H9 (cell line): ENCODE results near the gene POLK. TPM values are rescaled to one million over a fixed set of nuclear protein-coding genes. Genes with fewer than 3 reads are reported as not detected.

Source experiments
- DNase-seq: peaks from one replicate; pipeline ENCODE4 v3.0.0-alpha.2; 2017
- H2AFZ ChIP-seq: one replicate; pipeline ENCODE4 v1.6.1; 2013; ENCODE audit warnings: mild to moderate bottlenecking, low read length, control low read depth, moderate library complexity
- H2AK5ac ChIP-seq: 2 replicates; pipeline ENCODE4 v1.6.1; 2013; ENCODE audit warnings: low read length, control low read depth, mixed read lengths; ENCODE audit not compliant: insufficient read length
- H2BK120ac ChIP-seq: one replicate; pipeline ENCODE4 v1.6.1; 2013; ENCODE audit warnings: low read depth, mild to moderate bottlenecking, low read length, control low read depth, inconsistent platforms; ENCODE audit not compliant: poor library complexity, severe bottlenecking
- H2BK12ac ChIP-seq: 2 replicates; pipeline ENCODE4 v1.6.1; 2013; ENCODE audit warnings: low read length, control low read depth, mixed read lengths, low read depth; ENCODE audit not compliant: insufficient read length
- H2BK15ac ChIP-seq: 2 replicates; pipeline ENCODE4 v1.6.1; 2013; ENCODE audit warnings: low read depth, low read length, control low read depth
- H2BK20ac ChIP-seq: one replicate; pipeline ENCODE4 v1.6.1; 2013; ENCODE audit warnings: low read depth, mild to moderate bottlenecking, low read length, control low read depth, inconsistent platforms; ENCODE audit not compliant: poor library complexity, severe bottlenecking
- H2BK5ac ChIP-seq: 2 replicates; pipeline ENCODE4 v1.6.1; 2013; ENCODE audit warnings: low read length, control low read depth, mixed read lengths; ENCODE audit not compliant: insufficient read length
- H3K14ac ChIP-seq: 2 replicates; pipeline ENCODE4 v1.6.1; 2013; ENCODE audit warnings: low read length, control low read depth; ENCODE audit not compliant: insufficient read depth
- H3K18ac ChIP-seq: 2 replicates; pipeline ENCODE4 v1.6.1; 2013; ENCODE audit warnings: low read depth, mild to moderate bottlenecking, mixed read lengths, low read length, control low read depth; ENCODE audit not compliant: insufficient read length
- H3K23ac ChIP-seq: 2 replicates; pipeline ENCODE4 v1.6.1; 2013; ENCODE audit warnings: low read length, control low read depth, mixed read lengths, low read depth; ENCODE audit not compliant: insufficient read length
- H3K23me2 ChIP-seq: 2 replicates; pipeline ENCODE4 v1.6.1; 2013; ENCODE audit warnings: low read depth, mild to moderate bottlenecking, mixed read lengths, low read length, control low read depth; ENCODE audit not compliant: insufficient read length, poor library complexity, severe bottlenecking
- H3K27ac ChIP-seq: 2 replicates; pipeline ENCODE4 v1.5.1; 2013; ENCODE audit warnings: low read length, control low read depth, mixed read lengths, low read depth; ENCODE audit not compliant: insufficient read length
- H3K27me3 ChIP-seq: 2 replicates; pipeline ENCODE4 v1.6.1; 2013; ENCODE audit warnings: low read length, control low read depth, inconsistent platforms; ENCODE audit not compliant: insufficient read depth
- H3K4ac ChIP-seq: 2 replicates; pipeline ENCODE4 v1.6.1; 2013; ENCODE audit warnings: low read depth, mild to moderate bottlenecking, control low read depth, inconsistent platforms, low read length, moderate library complexity
- H3K4me1 ChIP-seq: 2 replicates; pipeline ENCODE4 v1.6.1; 2013; ENCODE audit warnings: low read length, control low read depth, inconsistent platforms; ENCODE audit not compliant: insufficient read depth
- H3K4me2 ChIP-seq: 2 replicates; pipeline ENCODE4 v1.6.1; 2013; ENCODE audit warnings: low read length, control low read depth, mixed read lengths; ENCODE audit not compliant: insufficient read length, insufficient read depth
- H3K56ac ChIP-seq: 2 replicates; pipeline ENCODE4 v1.6.1; 2013; ENCODE audit warnings: low read depth, mild to moderate bottlenecking, mixed read lengths, low read length, control low read depth; ENCODE audit not compliant: insufficient read length
- H3K79me1 ChIP-seq: 2 replicates; pipeline ENCODE4 v1.6.1; 2013; ENCODE audit warnings: low read depth, mild to moderate bottlenecking, moderate library complexity, low read length, control low read depth, inconsistent platforms; ENCODE audit not compliant: insufficient read depth, poor library complexity, severe bottlenecking
- H3K79me2 ChIP-seq: 2 replicates; pipeline ENCODE4 v1.6.1; 2013; ENCODE audit warnings: low read length, control low read depth, inconsistent platforms; ENCODE audit not compliant: insufficient read depth
- H3K9ac ChIP-seq: 2 replicates; pipeline ENCODE4 v1.6.1; 2013; ENCODE audit warnings: low read length, control low read depth, mixed read lengths; ENCODE audit not compliant: insufficient read length; ENCODE audit errors: extremely low read depth
- H3K9me3 ChIP-seq: one replicate; pipeline ENCODE4 v1.6.1; 2013; ENCODE audit warnings: low read depth, low read length, inconsistent platforms; ENCODE audit not compliant: control insufficient read depth
- H3T11ph ChIP-seq: one replicate; pipeline ENCODE4 v1.6.1; 2013; ENCODE audit warnings: mild to moderate bottlenecking, low read length, control low read depth, inconsistent platforms
- H4K20me1 ChIP-seq: one replicate; pipeline ENCODE4 v1.6.1; 2013; ENCODE audit not compliant: control insufficient read depth, insufficient read length, insufficient read depth
- H4K5ac ChIP-seq: 2 replicates; pipeline ENCODE4 v1.6.1; 2013; ENCODE audit warnings: low read depth, mild to moderate bottlenecking, mixed read lengths, low read length, control low read depth; ENCODE audit not compliant: insufficient read length
- H4K8ac ChIP-seq: replicated peaks from 2 replicates; pipeline ENCODE4 v1.6.1; 2013; ENCODE audit warnings: low read length, control low read depth, mixed read lengths, low read depth; ENCODE audit not compliant: insufficient read length
- H4K91ac ChIP-seq: 2 replicates; pipeline ENCODE4 v1.6.1; 2013; ENCODE audit warnings: low read depth, mild to moderate bottlenecking, moderate library complexity, mixed read lengths, low read length, control low read depth; ENCODE audit not compliant: insufficient read length
- H3K27ac Mint-ChIP-seq, 3 experiments: 2 replicates in 2 of 3; 3 replicates in 1 of 3; pipeline ENCODE4 v1.8.0; 2020 to 2021; ENCODE audit warnings: mixed read lengths in 3 of 3, mild to moderate bottlenecking in 1 of 3, moderate library complexity in 1 of 3
- H3K27me3 Mint-ChIP-seq: 2 replicates; pipeline ENCODE4 v1.8.0; 2021; ENCODE audit warnings: low read depth, mild to moderate bottlenecking, moderate library complexity, mixed read lengths
- H3K36me3 Mint-ChIP-seq, 3 experiments: 2 replicates in 2 of 3; 3 replicates in 1 of 3; pipeline ENCODE4 v1.8.0; 2020 to 2021; ENCODE audit warnings: low read depth in 3 of 3, mixed read lengths in 3 of 3; ENCODE audit not compliant: insufficient read depth in 1 of 3
- H3K4me1 Mint-ChIP-seq, 2 experiments: 2 replicates each; pipeline ENCODE4 v1.8.0; 2020; ENCODE audit warnings: mixed read lengths in 2 of 2
- H3K4me3 Mint-ChIP-seq, 2 experiments: 2 replicates in 1 of 2; 3 replicates in 1 of 2; pipeline ENCODE4 v1.8.0; 2020 to 2021; ENCODE audit warnings: mild to moderate bottlenecking in 2 of 2, mixed read lengths in 2 of 2, moderate library complexity in 1 of 2
- H3K9me3 Mint-ChIP-seq, 2 experiments: 2 replicates in 1 of 2; 3 replicates in 1 of 2; pipeline ENCODE4 v1.8.0; 2020; ENCODE audit warnings: mild to moderate bottlenecking in 2 of 2, mixed read lengths in 2 of 2, moderate library complexity in 1 of 2
- CTCF ChIP-seq: fragments of 200-600 bp; sonication (generic); conservative IDR thresholded peaks from 3 replicates; pipeline ENCODE4 v1.8.0; 2021; ENCODE audit warnings: antibody characterized with exemption, mild to moderate bottlenecking
- WGBS: extraction: QIAGEN DNeasy Blood & Tissue Kit; methylation state at CpG from one replicate; pipeline ENCODE4 v1.1.7; 2013; ENCODE audit warnings: missing lambda C conversion rate, low lambda C conversion rate, mixed read lengths; ENCODE audit not compliant: insufficient read length; ENCODE audit errors: extremely low coverage; 5-methylcytosine and 5-hydroxymethylcytosine counted together
- long read RNA-seq: library from polyadenylated mRNA; unstranded; transcript quantifications from one replicate; pipeline ENCODE4 v2.0.0, GENCODE V29; 2020
- total RNA-seq: library from RNA; stranded (reverse); gene quantifications from 2 replicates; pipeline ENCODE4 v1.2.1, GENCODE V29; 2021

Gene POLK
- total RNA-seq, result 7.6 and 9.9 TPM in 2 replicates
- long read RNA-seq, full-length matches to known transcripts, result 6 of 22 reads
- long read RNA-seq, partial matches to known transcripts, result 5 of 22 reads
- long read RNA-seq, other reads (novel, unspliced or antisense), result 11 of 22 reads

- Histone ChIP-seq H4K5ac (no peak within 1 kb of the TSS), H3K27me3 (no peaks in the 10 kb centered on the region), H3K23me2 (peaks cover 5% of the 10 kb centered on the region), H3K56ac (no peak within 1 kb of the TSS), H2BK5ac (no peak within 1 kb of the TSS), H2AFZ (no peak within 1 kb of the TSS), H3K79me1 (no peaks in the 10 kb centered on the region), H3K79me2 (peaks cover 7% of the 10 kb centered on the region; the same call in 1 of the 2 replicates), H3K9me3 (no peaks in the 10 kb centered on the region), H3K14ac (peak within 1 kb of the TSS; percentile 59; the same call in 1 of the 2 replicates), H4K20me1 (no peaks in the 10 kb centered on the region), H2AK5ac (no peak within 1 kb of the TSS), H4K8ac (no peak within 1 kb of the TSS), H2BK120ac (no peak within 1 kb of the TSS), H3K4me1 (no peaks in the 10 kb centered on the region), H2BK12ac (no peak within 1 kb of the TSS), H3T11ph (no peak within 1 kb of the TSS), H3K27ac (no peak within 1 kb of the TSS), H4K91ac (no peak within 1 kb of the TSS), H2BK15ac (no peak within 1 kb of the TSS; the same call in 1 of the 2 replicates), H2BK20ac (no peak within 1 kb of the TSS), H3K9ac (peak within 1 kb of the TSS; percentile 80), H3K18ac (peak within 1 kb of the TSS; percentile 63), H3K4ac (no peak within 1 kb of the TSS), H3K4me2 (peak within 1 kb of the TSS; percentile 99), H3K23ac (no peak within 1 kb of the TSS)
- no CpG with 5 or more reads among the region's 71 CpGs for WGBS
- peaks cover 19 to 23% of the 10 kb centered on the region in 2 experiments for H3K4me1 Mint-ChIP-seq
- peaks cover 2 to 8% (median 4%) of the 10 kb centered on the region in 3 experiments; a peak in 5 of 7 replicates for H3K36me3 Mint-ChIP-seq
- DNase-seq, result peak; percentile 99
- peak within 1 kb of the TSS; percentile 95 to 99 for H3K4me3 Mint-ChIP-seq
- no peaks in the 10 kb centered on the region for H3K27me3 Mint-ChIP-seq
- peak within 1 kb of the TSS; percentile 78 to 95 (median 80); a peak in 6 of 7 replicates for H3K27ac Mint-ChIP-seq
- no peaks in the 10 kb centered on the region; a peak in 1 of 5 replicates for H3K9me3 Mint-ChIP-seq
- TF ChIP-seq CTCF, result no peak
These were observed at the start of gene POLK, which contains the start of gene CERT1 for GRCh38 chr5:75511435-75512382. Gene POLK, plus strand, starts transcription at chr5:75511891. Gene CERT1, minus strand, starts transcription at chr5:75511629. Its CDS starts 422 bp downstream, at chr5:75511207.
